GM12873 (cell line): ENCODE data around the gene CHKA.

ENCODE experiments used
- CTCF ChIP-seq: IDR thresholded peaks from 2 replicates; pipeline ENCODE4 v1.5.1; 2012; ENCODE audit warnings: low read depth, mild to moderate bottlenecking, moderate library complexity, low read length, control low read depth; ENCODE audit not compliant: insufficient read depth; ENCODE audit errors: missing control alignments

The CHKA gene

GRCh38 chr11:68016161-68016903, 104.9 kb downstream of the CHKA start:
- TF ChIP-seq CTCF: no peak

GRCh38 chr11:68015467-68015866, 105.7 kb downstream of the CHKA start:
- TF ChIP-seq CTCF: no peak

GRCh38 chr11:68014947-68015447, 106.2 kb downstream of the CHKA start:
- TF ChIP-seq CTCF: no peak

DNA sequence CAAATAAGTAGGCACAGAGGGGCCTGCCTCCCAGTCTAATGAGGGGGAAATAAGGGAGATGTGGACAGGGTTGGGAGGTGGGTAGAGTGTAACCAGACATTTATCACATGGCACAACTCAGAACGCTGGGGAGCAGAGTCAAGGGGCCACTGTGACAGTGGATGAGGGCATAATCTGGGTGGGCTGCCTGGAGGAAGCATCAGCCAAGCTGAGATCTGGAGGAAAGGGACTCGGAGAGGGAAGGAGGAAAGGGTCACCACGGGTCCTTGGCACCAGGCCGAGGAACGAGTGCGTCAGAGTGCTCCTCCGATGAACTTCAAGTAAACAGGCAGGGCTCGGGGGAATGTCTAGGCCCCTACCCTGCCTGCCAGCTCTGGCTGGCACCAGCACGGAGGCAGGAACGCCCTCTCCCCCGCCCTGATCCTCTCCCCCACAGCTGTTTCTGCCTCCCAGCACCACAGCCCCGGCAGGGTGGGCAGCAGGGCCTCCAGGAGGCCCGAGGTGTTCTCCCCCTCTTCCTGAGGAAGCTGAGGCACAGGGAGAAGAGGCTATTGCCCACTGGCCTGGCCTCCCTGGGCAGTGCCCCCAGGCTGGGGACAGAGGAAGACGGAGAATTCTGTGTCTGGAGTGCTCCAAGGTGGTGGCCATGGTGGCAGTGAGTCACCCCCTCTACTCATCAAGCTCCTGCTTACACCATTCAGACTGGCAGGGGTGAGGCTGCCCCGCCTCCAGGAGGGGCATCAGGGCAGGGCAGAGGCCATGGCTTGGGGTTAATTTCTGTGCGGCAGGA, 106.8 kb downstream of the CHKA start:
- no peak for TF ChIP-seq CTCF

- no peak for TF ChIP-seq CTCF
Observed at GRCh38 chr11:68013611-68014156, 107.5 kb downstream of the CHKA start.

- TF ChIP-seq CTCF: no peak
Observed at GRCh38 chr11:68012843-68013610, 108.2 kb downstream of the CHKA start.
